ENCODE data around the gene TOB2. TPM values are rescaled to one million over a fixed set of nuclear protein-coding genes. Genes with fewer than 3 reads are reported as not detected.

Gene TOB2, protein sequence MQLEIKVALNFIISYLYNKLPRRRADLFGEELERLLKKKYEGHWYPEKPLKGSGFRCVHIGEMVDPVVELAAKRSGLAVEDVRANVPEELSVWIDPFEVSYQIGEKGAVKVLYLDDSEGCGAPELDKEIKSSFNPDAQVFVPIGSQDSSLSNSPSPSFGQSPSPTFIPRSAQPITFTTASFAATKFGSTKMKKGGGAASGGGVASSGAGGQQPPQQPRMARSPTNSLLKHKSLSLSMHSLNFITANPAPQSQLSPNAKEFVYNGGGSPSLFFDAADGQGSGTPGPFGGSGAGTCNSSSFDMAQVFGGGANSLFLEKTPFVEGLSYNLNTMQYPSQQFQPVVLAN
- total RNA-seq (2014; rRNA removed; shearing (Covaris generic); ENCODE audit: low replicate concordance): 43.7 and 46.8 TPM in 2 replicates

DNA sequence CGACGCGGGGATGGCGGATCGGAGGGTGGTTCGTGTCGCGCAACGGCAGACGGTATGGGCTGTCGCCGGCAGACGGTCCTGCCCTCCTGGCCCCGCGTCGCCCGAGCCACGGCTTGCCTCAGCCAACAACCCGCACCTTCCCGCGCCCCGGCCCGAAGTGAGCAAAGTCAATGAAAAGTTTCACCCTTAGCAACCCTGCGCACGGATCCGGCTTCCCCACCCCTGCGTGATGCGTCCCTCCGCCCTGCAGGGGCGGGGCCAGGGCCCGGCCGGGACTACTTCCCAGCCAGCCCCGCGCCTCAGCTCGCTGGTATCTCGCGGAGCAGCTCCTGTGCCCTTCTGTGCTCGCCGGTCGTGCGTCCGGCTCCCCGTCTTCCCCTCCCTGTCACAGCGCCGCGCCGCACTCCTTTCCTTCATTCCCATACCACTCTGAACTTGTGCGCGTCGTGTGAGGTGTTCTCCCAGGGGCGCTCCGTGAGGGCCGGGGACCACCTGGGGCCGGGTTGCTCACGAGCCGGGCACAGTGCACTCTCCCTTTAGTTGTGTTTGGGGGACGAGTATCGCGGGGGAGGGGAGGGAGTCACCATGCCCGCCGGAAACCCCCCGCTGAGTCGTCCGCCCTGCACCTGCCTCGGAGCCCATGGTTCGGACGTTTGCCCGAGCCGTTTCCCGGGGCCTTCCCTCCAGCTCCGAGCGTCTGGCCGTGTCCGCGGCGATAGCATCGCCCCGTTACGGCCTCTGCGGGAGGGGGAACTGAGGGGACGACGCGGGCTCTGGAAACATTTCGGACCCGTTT is at the start of gene TOB2:
Gene TOB2 (minus strand): TSS at position 163 of the 796 bp plus-strand sequence. CDS start 9,456 bp downstream, outside the sequence.
- Histone ChIP-seq H3K4me1 (ENCODE audit: low read length) (peaks cover 37% of the 10 kb centered on the region), H4K20me1 (ENCODE audit: insufficient read depth, low read depth, low read length) (peaks cover 15% of the 10 kb centered on the region), H2AFZ (ENCODE audit: low read length) (no peak within 1 kb of the TSS), H3K36me3 (ENCODE audit: insufficient read depth, low read length) (peaks cover 18% of the 10 kb centered on the region), H3K27ac (ENCODE audit: low read length) (peak within 1 kb of the TSS; percentile 96), H3K4me2 (ENCODE audit: low read depth, low read length, poor library complexity, severe bottlenecking) (peak within 1 kb of the TSS; percentile 92), H3K27me3 (ENCODE audit: low read length) (no peaks in the 10 kb centered on the region), H3K9ac (ENCODE audit: low read length) (peak within 1 kb of the TSS; percentile 96), H3K9me3 (ENCODE audit: low read length) (no peaks in the 10 kb centered on the region), H3K79me2 (ENCODE audit: low read length) (peaks cover 48% of the 10 kb centered on the region), H3K9me2 (replicated peaks; ENCODE audit: insufficient read depth, low read length) (no peaks in the 10 kb centered on the region), H3K4me3 (ENCODE audit: low read length) (peak within 1 kb of the TSS; percentile 97)
- DNase-seq: peak; percentile 98

DNA sequence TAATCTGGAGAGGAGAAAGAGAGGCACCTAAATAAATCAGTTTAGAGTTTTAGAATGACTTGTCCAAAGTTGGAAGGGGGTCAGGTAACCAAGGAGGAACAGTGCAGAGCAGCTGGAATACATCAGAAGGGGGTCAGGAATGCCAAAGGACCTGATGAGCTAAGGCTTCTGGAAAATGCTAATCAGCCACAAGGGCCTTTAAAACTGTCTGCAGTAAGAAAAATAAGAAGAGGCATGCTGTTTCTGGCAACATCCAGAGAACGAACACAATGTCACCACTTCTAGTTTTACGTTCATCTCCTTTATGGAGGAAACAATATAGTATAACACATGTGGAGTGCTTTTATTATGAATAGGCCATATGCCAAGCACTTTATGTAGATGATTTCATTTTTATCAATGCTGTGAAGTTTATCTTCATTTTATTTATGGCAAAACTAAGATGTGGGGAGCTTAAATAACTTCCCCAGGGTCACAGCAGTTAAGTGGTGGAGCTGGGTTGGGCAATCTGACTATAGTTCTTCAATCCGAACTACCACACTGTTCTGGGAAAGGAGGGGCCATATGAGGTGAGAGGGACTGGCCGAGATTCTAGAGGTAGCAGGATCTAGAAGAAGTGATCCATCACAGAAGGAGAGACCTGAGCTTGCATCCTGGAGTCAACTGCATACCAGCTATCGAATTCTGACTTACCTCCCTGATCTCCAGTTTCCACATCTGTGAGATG is 44.9 kb upstream of the TOB2 start:
- Histone ChIP-seq H3K36me3 (ENCODE audit: insufficient read depth, low read length) (no peaks in the 10 kb centered on the region), H3K4me2 (ENCODE audit: low read depth, low read length, poor library complexity, severe bottlenecking) (no peak overlapping the region), H4K20me1 (ENCODE audit: insufficient read depth, low read depth, low read length) (no peaks in the 10 kb centered on the region)

DNA sequence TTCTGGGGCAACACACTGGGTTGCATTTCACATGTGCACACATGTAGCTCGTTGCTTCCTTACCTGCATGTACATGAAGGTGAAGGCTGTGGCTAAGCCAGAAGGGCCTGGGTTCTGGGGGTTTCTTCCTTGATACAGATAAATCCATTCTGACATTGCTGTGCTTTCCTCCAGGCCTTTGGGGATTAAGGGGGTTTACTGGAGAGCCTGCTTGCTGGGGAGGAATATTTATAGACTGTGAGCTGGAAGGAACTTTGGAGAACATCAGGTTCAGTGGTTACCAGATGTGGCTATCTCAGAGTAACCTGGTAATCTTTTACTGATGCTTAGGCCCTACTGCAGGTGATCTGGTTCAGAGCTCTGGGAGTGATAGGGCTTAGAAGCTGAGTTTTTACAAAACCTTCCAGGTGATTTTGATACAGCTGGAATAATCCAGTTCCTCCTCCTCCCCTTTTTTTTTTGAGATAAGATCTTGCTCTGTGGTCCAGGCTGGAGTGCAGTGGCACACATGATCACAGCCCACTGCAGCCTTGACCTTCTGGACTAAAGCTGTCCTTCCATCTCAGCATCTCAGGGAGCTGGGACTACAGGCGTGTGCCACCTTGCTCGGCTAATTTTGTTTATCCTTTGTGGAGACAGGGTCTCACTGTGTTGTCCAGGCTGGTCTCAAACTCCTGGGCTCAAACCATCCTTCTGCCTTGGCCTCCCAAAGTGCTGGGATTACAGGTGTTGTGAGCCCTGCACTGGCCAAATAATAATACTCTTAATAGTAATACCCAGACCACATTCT is 42.2 kb upstream of the TOB2 start:
- Histone ChIP-seq H4K20me1 (ENCODE audit: insufficient read depth, low read depth, low read length) (no peaks in the 10 kb centered on the region), H3K79me2 (ENCODE audit: low read length) (peaks cover 92% of the 10 kb centered on the region), H3K9me3 (ENCODE audit: low read length) (no peaks in the 10 kb centered on the region), H3K9me2 (replicated peaks; ENCODE audit: insufficient read depth, low read length) (no peaks in the 10 kb centered on the region), H3K9ac (ENCODE audit: low read length) (peak overlapping the region; percentile 6; the same call in 1 of the 2 replicates), H3K4me3 (ENCODE audit: low read length) (no peak overlapping the region), H3K36me3 (ENCODE audit: insufficient read depth, low read length) (no peaks in the 10 kb centered on the region), H3K4me2 (ENCODE audit: low read depth, low read length, poor library complexity, severe bottlenecking) (peak overlapping the region; percentile 40), H3K27ac (ENCODE audit: low read length) (peak overlapping the region; percentile 74), H3K4me1 (ENCODE audit: low read length) (peaks cover 80% of the 10 kb centered on the region), H2AFZ (ENCODE audit: low read length) (no peak overlapping the region), H3K27me3 (ENCODE audit: low read length) (no peaks in the 10 kb centered on the region)
- DNase-seq: no peak

More for the DNA sequence above, 44.9 kb upstream of the TOB2 start:
- no peak for DNase-seq
- Histone ChIP-seq H3K27me3 (ENCODE audit: low read length) (no peaks in the 10 kb centered on the region), H2AFZ (ENCODE audit: low read length) (no peak overlapping the region), H3K9me2 (replicated peaks; ENCODE audit: insufficient read depth, low read length) (no peaks in the 10 kb centered on the region), H3K9me3 (ENCODE audit: low read length) (no peaks in the 10 kb centered on the region), H3K4me3 (ENCODE audit: low read length) (no peak overlapping the region), H3K27ac (ENCODE audit: low read length) (peak overlapping the region; percentile 57), H3K79me2 (ENCODE audit: low read length) (peaks cover 98% of the 10 kb centered on the region), H3K9ac (ENCODE audit: low read length) (no peak overlapping the region; the same call in 1 of the 2 replicates), H3K4me1 (ENCODE audit: low read length) (peaks cover 54% of the 10 kb centered on the region)

DNA sequence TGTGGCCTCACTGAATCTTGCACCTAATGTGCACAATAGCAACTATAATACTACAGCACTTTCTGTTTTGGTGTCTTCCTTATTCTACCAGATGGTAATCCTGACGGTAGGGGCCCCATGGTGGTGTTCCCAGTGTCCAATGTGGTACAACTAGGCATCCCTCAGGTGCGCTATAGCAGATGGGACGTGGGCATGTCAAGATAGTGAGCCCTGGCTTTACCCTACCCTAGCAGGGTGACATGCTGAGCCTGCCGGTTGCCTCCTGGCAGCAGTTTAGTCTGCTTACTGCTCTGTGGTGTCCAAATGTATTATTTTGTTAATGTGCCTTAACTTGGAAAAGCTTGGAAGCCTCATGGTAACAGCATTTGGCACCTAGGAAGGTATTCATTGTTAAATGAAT is 41.5 kb upstream of the TOB2 start:
- Histone ChIP-seq H3K27ac (ENCODE audit: low read length) (peak overlapping the region; percentile 74), H3K27me3 (ENCODE audit: low read length) (no peaks in the 10 kb centered on the region), H3K9me3 (ENCODE audit: low read length) (no peaks in the 10 kb centered on the region), H3K4me3 (ENCODE audit: low read length) (no peak overlapping the region), H3K79me2 (ENCODE audit: low read length) (peaks cover 92% of the 10 kb centered on the region), H3K9me2 (replicated peaks; ENCODE audit: insufficient read depth, low read length) (no peaks in the 10 kb centered on the region), H3K4me2 (ENCODE audit: low read depth, low read length, poor library complexity, severe bottlenecking) (peak overlapping the region; percentile 40), H2AFZ (ENCODE audit: low read length) (no peak overlapping the region), H3K9ac (ENCODE audit: low read length) (peak overlapping the region; percentile 6; the same call in 1 of the 2 replicates), H3K4me1 (ENCODE audit: low read length) (peaks cover 84% of the 10 kb centered on the region), H3K36me3 (ENCODE audit: insufficient read depth, low read length) (no peaks in the 10 kb centered on the region), H4K20me1 (ENCODE audit: insufficient read depth, low read depth, low read length) (no peaks in the 10 kb centered on the region)
- DNase-seq: no peak

DNA sequence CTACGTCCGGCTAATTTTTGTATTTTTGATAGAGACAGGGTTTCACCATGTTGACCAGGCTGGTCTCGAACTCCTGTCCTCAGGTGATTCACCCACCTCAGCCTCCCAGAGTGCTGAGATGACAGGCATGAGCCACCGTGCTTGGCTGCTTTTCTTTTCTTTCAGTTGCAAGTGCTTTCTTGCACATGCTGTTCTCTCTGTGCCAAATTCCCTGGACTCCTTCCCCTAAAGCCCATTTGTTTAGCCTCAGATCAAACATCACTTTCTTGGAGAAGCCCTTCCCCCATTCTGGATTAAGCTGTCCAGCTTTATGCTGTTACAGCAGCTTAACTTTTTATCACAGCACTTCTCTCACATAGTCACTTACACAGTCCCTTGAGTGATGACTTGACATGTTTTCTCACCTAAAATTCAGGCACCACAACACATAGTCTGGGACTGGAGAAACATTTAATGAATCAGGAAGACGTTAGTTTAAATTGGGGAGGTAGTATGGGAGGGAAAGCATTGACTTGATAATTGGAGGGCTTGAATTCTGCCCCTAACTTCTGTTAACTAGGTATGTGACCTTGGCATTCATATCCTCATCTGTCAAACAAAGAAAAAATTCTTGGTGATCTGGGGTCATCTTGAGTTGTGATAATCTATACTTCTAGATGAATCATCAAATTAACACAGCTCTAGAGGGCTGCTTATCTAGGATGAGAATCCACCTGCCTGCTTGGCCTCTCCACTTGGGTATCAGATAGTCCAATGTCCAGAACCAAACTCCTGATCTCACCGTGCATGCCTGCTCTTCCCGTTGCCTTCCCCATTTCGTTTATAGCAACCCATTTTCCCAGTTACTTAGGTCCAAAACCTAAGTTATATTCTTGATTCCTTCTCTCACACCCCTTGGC is 40.7 kb upstream of the TOB2 start:
- no peaks in the 10 kb centered on the region for H3K9me3 ChIP-seq (ENCODE audit: low read length)
- H3K79me2 ChIP-seq (ENCODE audit: low read length): peaks cover 92% of the 10 kb centered on the region
- peaks cover 92% of the 10 kb centered on the region for H3K4me1 ChIP-seq (ENCODE audit: low read length)
- no peaks in the 10 kb centered on the region for H3K27me3 ChIP-seq (ENCODE audit: low read length)
- H3K9ac ChIP-seq (ENCODE audit: low read length): peak overlapping the region; percentile 42
- H4K20me1 ChIP-seq (ENCODE audit: insufficient read depth, low read depth, low read length): no peaks in the 10 kb centered on the region
- no peak overlapping the region for H3K4me3 ChIP-seq (ENCODE audit: low read length)
- H3K9me2 ChIP-seq (replicated peaks; ENCODE audit: insufficient read depth, low read length): no peaks in the 10 kb centered on the region
- H3K4me2 ChIP-seq (ENCODE audit: low read depth, low read length, poor library complexity, severe bottlenecking): peak overlapping the region; percentile 40
- no peaks in the 10 kb centered on the region for H3K36me3 ChIP-seq (ENCODE audit: insufficient read depth, low read length)
- H3K27ac ChIP-seq (ENCODE audit: low read length): peak overlapping the region; percentile 74
- DNase-seq: no peak
- no peak overlapping the region for H2AFZ ChIP-seq (ENCODE audit: low read length)

DNA sequence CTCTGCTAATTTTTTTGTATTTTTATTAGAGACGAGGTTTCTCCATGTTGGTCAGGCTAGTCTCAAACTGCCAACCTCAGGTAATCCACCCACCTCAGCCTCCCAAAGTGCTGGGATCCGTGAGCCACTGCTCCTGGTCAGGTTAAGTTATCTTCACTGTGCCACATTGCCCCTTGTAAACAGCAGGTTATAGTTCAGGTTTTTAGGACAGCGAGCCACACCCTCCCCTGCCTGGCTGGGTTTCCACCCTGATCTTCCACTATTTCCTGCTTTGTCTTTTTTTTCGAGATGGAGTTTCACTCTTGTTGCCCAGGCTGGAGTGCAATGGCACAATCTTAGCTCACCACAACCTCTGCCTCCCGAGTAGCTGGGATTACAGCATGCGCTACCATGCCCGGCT is 38.4 kb upstream of the TOB2 start:
- Histone ChIP-seq H3K27ac (ENCODE audit: low read length) (peak overlapping the region; percentile 97), H3K4me2 (ENCODE audit: low read depth, low read length, poor library complexity, severe bottlenecking) (peak overlapping the region; percentile 20)

More for the DNA sequence above, 38.4 kb upstream of the TOB2 start:
- H3K27me3 ChIP-seq (ENCODE audit: low read length): no peaks in the 10 kb centered on the region
- no peaks in the 10 kb centered on the region; the same call in 1 of the 2 replicates for H4K20me1 ChIP-seq (ENCODE audit: insufficient read depth, low read depth, low read length)
- H3K36me3 ChIP-seq (ENCODE audit: insufficient read depth, low read length): no peaks in the 10 kb centered on the region
- no peak for DNase-seq
- H3K4me3 ChIP-seq (ENCODE audit: low read length): no peak overlapping the region
- peaks cover 96% of the 10 kb centered on the region for H3K4me1 ChIP-seq (ENCODE audit: low read length)
- H3K79me2 ChIP-seq (ENCODE audit: low read length): peaks cover 92% of the 10 kb centered on the region
- H3K9ac ChIP-seq (ENCODE audit: low read length): no peak overlapping the region
- H3K9me2 ChIP-seq (replicated peaks; ENCODE audit: insufficient read depth, low read length): no peaks in the 10 kb centered on the region
- no peak overlapping the region for H2AFZ ChIP-seq (ENCODE audit: low read length)
- H3K9me3 ChIP-seq (ENCODE audit: low read length): no peaks in the 10 kb centered on the region

Data from Karpas-422 (cell line).